Tibial nerve (tissue), 4 donors: ENCODE results near the gene GTSE1. TPM values are rescaled to one million over a fixed set of nuclear protein-coding genes. Genes with fewer than 3 reads are reported as not detected.

Experiments
- DNase-seq, 2 donors: peaks; one replicate each; pipeline ENCODE4 v3.0.0-alpha.2; 2019; ENCODE audit warnings: low spot score in 2 of 2
- H3K27ac ChIP-seq, 4 donors: fragments of 200-600 bp; sonication (generic) in 3 of 4; one replicate each; pipeline ENCODE4 v1.5.1; 2017 to 2019; ENCODE audit warnings: mild to moderate bottlenecking in 1 of 4
- H3K27me3 ChIP-seq, 2 donors: fragments of 200-600 bp; sonication (generic) in 1 of 2; one replicate each; pipeline versions ENCODE4 v1.5.1 to v1.6.0; 2017 to 2019
- H3K36me3 ChIP-seq, 3 donors: fragments of 200-600 bp; sonication (generic); one replicate each; pipeline ENCODE4 v1.5.1; 2018 to 2019
- H3K4me1 ChIP-seq, 4 donors: fragments of 200-600 bp; sonication (generic) in 3 of 4; one replicate each; pipeline ENCODE4 v1.5.1; 2017 to 2019
- H3K4me3 ChIP-seq, 4 donors: fragments of 200-600 bp; sonication (generic) in 3 of 4; one replicate each; pipeline ENCODE4 v1.5.1; 2017 to 2019; ENCODE audit warnings: mild to moderate bottlenecking in 1 of 4, moderate library complexity in 1 of 4
- H3K9me3 ChIP-seq, 4 donors: fragments of 200-600 bp; sonication (generic) in 3 of 4; one replicate each; pipeline ENCODE4 v1.5.1; 2017 to 2019
- EP300 ChIP-seq, 2 donors: sonication (generic); formaldehyde crosslinking; IDR thresholded peaks; one replicate each; pipeline ENCODE4 v1.6.1; 2017; ENCODE audit warnings: antibody characterized with exemption in 2 of 2, mild to moderate bottlenecking in 1 of 2
- POLR2A ChIP-seq, 2 donors: fragments of 450-650 bp; IDR thresholded peaks; one replicate each; pipeline ENCODE4 v1.6.1; 2017; ENCODE audit warnings: antibody characterized with exemption in 2 of 2, mild to moderate bottlenecking in 2 of 2, moderate library complexity in 2 of 2
- WGBS, 2 donors: methylation state at CpG; one replicate each; pipeline ENCODE4 v1.1.5; 2018; 5-methylcytosine and 5-hydroxymethylcytosine counted together
- total RNA-seq, 4 donors: library from RNA; depleted of rRNA; stranded (reverse); fragments of >200 nt; gene quantifications; one replicate each; pipeline ENCODE4 v1.1.0, GENCODE V29; 2016
- TF ChIP-seq, protein P1 (sequence below), 5 experiments: fragments of 200-600 bp in 3 of 5; fragments of 450-650 bp in 2 of 5; sonication (generic) in 3 of 5; IDR thresholded peaks; one replicate each; pipeline ENCODE4 v1.5.1; 2016 to 2019; ENCODE audit warnings: antibody characterized with exemption in 5 of 5, mild to moderate bottlenecking in 3 of 5, moderate library complexity in 2 of 5

Gene GTSE1
- total RNA-seq, 4 donors from 2014 or later = 0.30 to 3.3 TPM; not detected in 2

DNA sequence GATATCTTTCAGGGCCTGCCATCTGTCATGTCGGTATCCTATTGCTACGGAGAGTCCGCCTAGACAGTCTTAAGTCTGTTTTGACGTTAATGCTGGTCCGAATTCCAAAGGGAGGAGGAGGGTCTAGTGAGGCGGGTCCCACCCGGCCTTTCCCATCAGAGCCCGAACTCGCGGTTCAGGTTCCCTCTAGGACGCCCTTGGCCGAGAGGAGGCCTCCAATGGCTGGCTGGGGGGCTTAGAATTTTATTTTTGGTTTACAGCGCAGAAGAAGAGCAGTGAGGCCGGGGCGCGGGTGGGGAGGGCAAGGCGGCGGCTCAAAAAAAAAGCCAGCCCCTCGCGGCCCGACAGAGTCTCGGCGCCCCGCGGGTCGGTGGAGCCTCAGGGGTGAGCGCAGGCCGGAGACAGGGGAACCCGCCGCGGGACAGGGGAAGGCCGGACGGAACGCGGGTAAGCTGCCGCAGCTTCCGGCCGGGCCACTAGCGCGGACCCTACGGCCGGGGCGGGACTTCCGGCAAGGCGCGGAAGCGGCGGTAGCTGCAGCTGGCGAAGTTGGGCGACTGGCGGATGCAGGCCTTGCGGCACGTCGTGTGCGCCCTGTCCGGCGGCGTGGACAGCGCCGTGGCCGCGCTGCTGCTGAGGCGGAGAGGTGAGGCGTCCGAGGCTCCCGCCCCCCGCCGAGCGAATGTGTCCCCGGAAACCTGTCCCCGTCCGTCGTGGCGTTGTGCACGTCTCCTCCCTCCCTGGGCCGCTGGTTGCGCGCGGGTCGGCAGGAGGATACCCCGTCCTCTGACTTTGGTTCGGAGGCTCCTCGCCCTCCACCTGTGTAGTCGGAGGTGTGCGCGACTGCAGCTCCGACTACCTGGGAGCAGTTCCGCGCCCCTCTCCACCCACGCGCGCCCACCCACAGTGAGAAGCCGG is 38.8 kb downstream of the GTSE1 start, which contains the start of gene TRMU:
Gene TRMU (plus strand): TSS at position 514 of the 918 bp plus-strand sequence. CDS start 51 bp downstream, at position 565.
- H3K36me3 ChIP-seq = peaks cover 0 to 31% (median 9%) of the 10 kb centered on the region in 3 donors
- H3K27ac ChIP-seq = peak within 1 kb of the TSS; percentile 86 to 96 (median 89)
- 1% methylated on average over 44 to 54 of the region's 93 CpGs for WGBS, 2 donors
- TF ChIP-seq, protein P1, sequence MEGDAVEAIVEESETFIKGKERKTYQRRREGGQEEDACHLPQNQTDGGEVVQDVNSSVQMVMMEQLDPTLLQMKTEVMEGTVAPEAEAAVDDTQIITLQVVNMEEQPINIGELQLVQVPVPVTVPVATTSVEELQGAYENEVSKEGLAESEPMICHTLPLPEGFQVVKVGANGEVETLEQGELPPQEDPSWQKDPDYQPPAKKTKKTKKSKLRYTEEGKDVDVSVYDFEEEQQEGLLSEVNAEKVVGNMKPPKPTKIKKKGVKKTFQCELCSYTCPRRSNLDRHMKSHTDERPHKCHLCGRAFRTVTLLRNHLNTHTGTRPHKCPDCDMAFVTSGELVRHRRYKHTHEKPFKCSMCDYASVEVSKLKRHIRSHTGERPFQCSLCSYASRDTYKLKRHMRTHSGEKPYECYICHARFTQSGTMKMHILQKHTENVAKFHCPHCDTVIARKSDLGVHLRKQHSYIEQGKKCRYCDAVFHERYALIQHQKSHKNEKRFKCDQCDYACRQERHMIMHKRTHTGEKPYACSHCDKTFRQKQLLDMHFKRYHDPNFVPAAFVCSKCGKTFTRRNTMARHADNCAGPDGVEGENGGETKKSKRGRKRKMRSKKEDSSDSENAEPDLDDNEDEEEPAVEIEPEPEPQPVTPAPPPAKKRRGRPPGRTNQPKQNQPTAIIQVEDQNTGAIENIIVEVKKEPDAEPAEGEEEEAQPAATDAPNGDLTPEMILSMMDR (IDR thresholded peaks at IDR 0.05) = peak in 1 of 5 experiments; percentile 43
- TF ChIP-seq POLR2A (IDR thresholded peaks at IDR 0.05) (peak; percentile 22 to 54), EP300 (IDR thresholded peaks at IDR 0.05) (peak in 1 of 2 donors; percentile 86)
- H3K27me3 ChIP-seq = no peaks in the 10 kb centered on the region
- peak; percentile 62 to 66 for DNase-seq
- H3K4me1 ChIP-seq = peaks cover 0 to 34% (median 10%) of the 10 kb centered on the region in 4 donors
- H3K4me3 ChIP-seq = peak within 1 kb of the TSS; percentile 73 to 99 (median 86)
- no peaks in the 10 kb centered on the region for H3K9me3 ChIP-seq

DNA sequence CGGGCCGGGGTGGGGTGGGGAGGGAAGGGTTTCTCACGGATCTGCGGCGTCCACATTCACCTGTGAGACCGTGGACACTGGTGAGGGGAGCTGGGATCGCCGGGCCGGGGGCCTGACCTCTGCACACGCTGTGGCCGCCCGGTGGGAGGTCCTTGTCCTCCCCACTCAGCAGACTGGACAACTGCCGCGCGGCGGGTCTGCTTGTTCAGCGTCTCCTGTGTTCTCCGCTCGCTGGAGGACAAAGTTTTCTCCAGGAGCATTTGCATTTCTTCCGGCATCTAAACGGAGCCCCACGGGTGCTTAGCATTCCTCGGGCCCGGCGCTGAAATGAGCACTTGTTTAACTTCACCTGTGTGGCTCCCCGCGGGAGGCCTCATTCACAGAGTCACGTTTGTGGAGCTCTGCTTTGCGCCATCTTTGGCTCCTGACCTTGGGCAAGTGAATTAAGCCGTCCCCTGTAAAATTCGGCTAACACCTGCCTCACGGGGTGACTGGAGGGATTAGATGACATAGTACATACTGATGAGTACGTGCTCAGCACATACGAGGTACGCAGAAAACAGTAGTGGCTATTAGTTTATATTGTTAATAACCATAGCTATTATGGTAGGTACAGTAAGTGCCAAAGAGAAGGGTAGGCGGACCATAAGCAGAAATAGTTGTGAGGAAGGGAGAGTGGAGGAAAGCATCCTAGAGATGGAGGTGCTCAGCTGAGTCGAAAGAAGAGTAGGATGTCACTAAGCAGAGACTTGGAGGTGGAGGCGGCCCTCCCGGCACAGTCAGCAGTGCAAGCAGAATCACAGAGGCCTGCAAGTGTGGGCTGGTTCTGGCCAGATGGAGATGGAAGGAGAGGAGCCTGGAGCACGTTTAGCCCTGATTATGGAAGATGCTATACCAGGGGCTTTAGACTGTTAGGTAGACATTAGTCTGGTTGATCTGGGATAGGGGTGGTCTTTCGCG is 39.7 kb downstream of the GTSE1 start:
- TF ChIP-seq POLR2A (IDR thresholded peaks at IDR 0.05) (no peak), EP300 (IDR thresholded peaks at IDR 0.05) (no peak)
- TF ChIP-seq, protein P1 (IDR thresholded peaks at IDR 0.05) = no peak
- no peak for DNase-seq
- Histone ChIP-seq H3K4me1 (peaks cover 0 to 34% (median 10%) of the 10 kb centered on the region in 4 donors), H3K27ac (peak overlapping the region in 3 of 4 donors; percentile 86 to 91 (median 87)), H3K9me3 (no peaks in the 10 kb centered on the region), H3K36me3 (peaks cover 0 to 38% (median 9%) of the 10 kb centered on the region in 3 donors), H3K27me3 (no peaks in the 10 kb centered on the region), H3K4me3 (peak overlapping the region; percentile 73 to 99 (median 86))
- WGBS, 2 donors = 9 to 35% methylated on average over 13 to 41 of the region's 42 CpGs

DNA sequence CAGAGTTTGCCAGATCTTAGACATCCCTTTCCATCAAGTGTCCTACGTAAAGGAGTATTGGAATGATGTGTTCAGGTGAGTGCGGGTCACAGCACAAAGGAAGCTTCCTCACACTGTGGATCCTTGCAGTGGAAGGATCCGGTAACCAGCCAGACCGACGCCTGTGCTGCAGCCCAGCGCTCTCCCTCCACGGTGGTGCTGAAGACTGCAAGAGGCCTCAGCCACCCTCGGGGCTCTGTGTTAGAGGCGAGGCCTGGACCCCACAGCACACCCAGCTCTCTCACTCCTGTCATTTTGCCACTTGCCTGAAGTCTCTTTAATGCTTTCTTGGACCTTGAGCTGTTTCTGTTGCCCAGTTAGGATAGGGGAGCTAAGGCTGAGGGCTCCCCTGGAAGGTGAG is 41.2 kb downstream of the GTSE1 start:
- Histone ChIP-seq H3K4me3 (no peak overlapping the region), H3K36me3 (peaks cover 0 to 52% (median 9%) of the 10 kb centered on the region in 3 donors)
- DNase-seq = no peak

DNA sequence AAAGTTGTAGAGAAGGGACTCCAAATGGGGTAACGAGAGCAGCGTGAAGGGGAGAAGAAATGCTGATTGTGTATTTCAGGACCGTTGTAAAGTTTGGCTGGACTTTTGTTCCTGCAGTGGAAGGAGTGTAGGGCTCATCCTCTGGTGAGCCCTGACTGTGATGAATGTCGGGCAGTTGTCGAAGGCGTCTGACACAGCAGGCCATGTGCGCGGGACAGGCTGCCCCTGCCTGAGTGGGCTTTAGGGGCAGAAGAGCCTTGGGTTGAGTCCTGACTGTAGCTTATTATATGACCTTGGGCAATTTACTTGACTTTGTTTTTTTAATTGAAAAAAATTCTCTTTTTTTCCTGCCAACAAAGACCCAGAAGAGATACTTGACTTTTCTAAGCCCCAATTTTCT is 42.0 kb downstream of the GTSE1 start:
- H3K4me3 ChIP-seq = no peak overlapping the region
- H3K36me3 ChIP-seq = peaks cover 0 to 60% (median 11%) of the 10 kb centered on the region in 3 donors
- no peak overlapping the region for H3K27ac ChIP-seq
- no peaks in the 10 kb centered on the region for H3K9me3 ChIP-seq
- no peak for DNase-seq
- WGBS, 2 donors = 86 to 89% methylated on average over 8 of the region's 8 CpGs
- peaks cover 0 to 34% (median 10%) of the 10 kb centered on the region in 4 donors for H3K4me1 ChIP-seq
- H3K27me3 ChIP-seq = no peaks in the 10 kb centered on the region
- TF ChIP-seq EP300 (IDR thresholded peaks at IDR 0.05) (no peak), POLR2A (IDR thresholded peaks at IDR 0.05) (no peak)
- TF ChIP-seq, protein P1 (IDR thresholded peaks at IDR 0.05) = no peak

More for the DNA sequence above, 41.2 kb downstream of the GTSE1 start:
- WGBS, 2 donors = 81 to 93% methylated on average over 9 of the region's 9 CpGs
- no peaks in the 10 kb centered on the region for H3K9me3 ChIP-seq
- H3K4me1 ChIP-seq = peaks cover 0 to 34% (median 10%) of the 10 kb centered on the region in 4 donors
- TF ChIP-seq, protein P1 (IDR thresholded peaks at IDR 0.05) = no peak
- TF ChIP-seq POLR2A (IDR thresholded peaks at IDR 0.05) (no peak), EP300 (IDR thresholded peaks at IDR 0.05) (no peak)
- no peak overlapping the region for H3K27ac ChIP-seq
- H3K27me3 ChIP-seq = no peaks in the 10 kb centered on the region
